NCI-H345 (cell line): ENCODE data around the gene PLEKHJ1.
"Not testable (repeated sequence)": the region's sequence is repeated elsewhere in the genome, so short reads cannot be mapped to it uniquely, and the experiment has no call there.

Experiments
- DNase-seq: peaks from one replicate; lab custom pipeline; 2025; lab: John Stamatoyannopoulos, UW

The PLEKHJ1 gene

GRCh38 chr19:2219726-2220125 is 16.4 kb downstream of the PLEKHJ1 start:
- DNase-seq, result no peak

GRCh38 chr19:2217591-2217990 is 18.5 kb downstream of the PLEKHJ1 start:
- DNase-seq, result no peak

- no peak for DNase-seq
Observed at GRCh38 chr19:2216361-2217225, 19.5 kb downstream of the PLEKHJ1 start.

- DNase-seq, result no peak
Observed at GRCh38 chr19:2215281-2215751, 20.8 kb downstream of the PLEKHJ1 start.

- no peak for DNase-seq
Observed at GRCh38 chr19:2214251-2214650, 21.9 kb downstream of the PLEKHJ1 start.

- DNase-seq, result no peak
Observed at GRCh38 chr19:2213799-2214198, 22.3 kb downstream of the PLEKHJ1 start.

- no peak for DNase-seq
Observed at GRCh38 chr19:2212861-2213711, 23.0 kb downstream of the PLEKHJ1 start.

GRCh38 chr19:2210987-2211740 is 25.0 kb downstream of the PLEKHJ1 start:
- no peak for DNase-seq

GRCh38 chr19:2210206-2210605 is 25.9 kb downstream of the PLEKHJ1 start:
- DNase-seq, result no peak

- DNase-seq, result no peak
Observed at GRCh38 chr19:2209408-2209807, 26.7 kb downstream of the PLEKHJ1 start.

GRCh38 chr19:2208975-2209374 is 27.2 kb downstream of the PLEKHJ1 start:
- no peak for DNase-seq

- DNase-seq, result no peak
Observed at GRCh38 chr19:2207991-2208860, 27.9 kb downstream of the PLEKHJ1 start.

GRCh38 chr19:2207008-2207407 is 29.1 kb downstream of the PLEKHJ1 start:
- no peak for DNase-seq

GRCh38 chr19:2202366-2202765 is 33.8 kb downstream of the PLEKHJ1 start:
- no peak for DNase-seq

- no peak for DNase-seq
Observed at GRCh38 chr19:2201473-2202148, 34.5 kb downstream of the PLEKHJ1 start.

- DNase-seq, result not testable (repeated sequence)
Observed at GRCh38 chr19:2200624-2201294, 35.4 kb downstream of the PLEKHJ1 start.

GRCh38 chr19:2199861-2200623 is 36.1 kb downstream of the PLEKHJ1 start:
- DNase-seq, result no peak

GRCh38 chr19:2199215-2199614 is 36.9 kb downstream of the PLEKHJ1 start:
- no peak for DNase-seq

- no peak for DNase-seq
Observed at GRCh38 chr19:2198317-2198716, 37.8 kb downstream of the PLEKHJ1 start.
